Measurements from ENCODE around the gene MMP21.

DNA sequence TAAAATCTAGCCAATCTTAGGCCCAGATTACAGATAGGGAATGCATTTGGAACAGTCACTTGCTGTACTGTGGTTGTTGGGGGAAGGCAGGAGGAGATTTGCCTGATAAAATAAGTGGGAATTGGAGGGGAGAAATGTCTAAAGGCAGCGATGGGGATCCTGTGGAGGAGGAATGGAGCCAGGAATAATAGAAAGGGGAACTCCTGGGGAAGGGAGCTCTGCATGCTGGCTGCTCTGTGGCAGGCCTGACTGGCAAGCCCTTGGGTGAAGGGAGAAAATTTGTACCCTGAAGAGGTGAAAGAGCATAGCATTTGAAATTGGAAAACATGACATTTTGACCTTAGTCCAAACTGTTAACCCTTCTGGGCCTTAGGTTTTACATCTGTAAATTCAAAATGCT lies 13.7 kb downstream of the MMP21 start:
- TF ChIP-seq EZH2 (IDR thresholded peaks at IDR 0.05; ENCODE audit: insufficient read depth, poor library complexity, severe bottlenecking) (no peak), EZH2phosphoT487 (IDR thresholded peaks at IDR 0.05; ENCODE audit: insufficient read depth, low read depth) (no peak)
